Esophagus squamous epithelium (tissue), 4 donors: ENCODE data around the gene KLF16.

ENCODE experiments used
- POLR2A ChIP-seq, 4 donors: fragments of 450-650 bp; IDR thresholded peaks; one replicate each; pipeline ENCODE4 v1.6.1; 2017; ENCODE audit warnings: antibody characterized with exemption in 4 of 4, mild to moderate bottlenecking in 4 of 4, moderate library complexity in 3 of 4
- TF ChIP-seq, protein P1 (sequence below), 6 experiments: fragments of 450-650 bp in 4 of 6; fragments of 200-600 bp in 2 of 6; sonication (generic) in 2 of 6; IDR thresholded peaks; one replicate each; pipeline ENCODE4 v1.5.1; 2016 to 2019; ENCODE audit warnings: antibody characterized with exemption in 6 of 6, mild to moderate bottlenecking in 4 of 6, moderate library complexity in 4 of 6

DNA sequence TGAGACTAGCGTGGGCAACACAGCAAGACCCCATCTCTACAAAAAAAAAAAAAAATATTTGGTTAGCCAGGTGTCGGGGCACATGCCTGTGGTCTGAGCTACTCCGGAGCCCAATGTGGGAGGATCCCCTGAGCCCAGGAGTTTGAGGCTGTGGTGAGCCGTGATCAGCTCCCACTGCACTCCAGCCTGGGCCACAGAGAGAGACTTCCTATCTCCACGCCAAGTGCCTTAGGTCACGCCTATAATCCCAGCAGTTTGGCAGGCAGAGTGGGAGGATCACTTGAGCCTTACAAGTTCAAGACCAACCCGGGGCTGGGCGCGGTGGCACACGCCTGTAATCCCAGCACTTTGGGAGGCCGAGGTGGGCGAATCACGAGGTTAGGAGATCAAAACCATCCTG lies 33.1 kb upstream of the KLF16 start:
- TF ChIP-seq, protein P1, sequence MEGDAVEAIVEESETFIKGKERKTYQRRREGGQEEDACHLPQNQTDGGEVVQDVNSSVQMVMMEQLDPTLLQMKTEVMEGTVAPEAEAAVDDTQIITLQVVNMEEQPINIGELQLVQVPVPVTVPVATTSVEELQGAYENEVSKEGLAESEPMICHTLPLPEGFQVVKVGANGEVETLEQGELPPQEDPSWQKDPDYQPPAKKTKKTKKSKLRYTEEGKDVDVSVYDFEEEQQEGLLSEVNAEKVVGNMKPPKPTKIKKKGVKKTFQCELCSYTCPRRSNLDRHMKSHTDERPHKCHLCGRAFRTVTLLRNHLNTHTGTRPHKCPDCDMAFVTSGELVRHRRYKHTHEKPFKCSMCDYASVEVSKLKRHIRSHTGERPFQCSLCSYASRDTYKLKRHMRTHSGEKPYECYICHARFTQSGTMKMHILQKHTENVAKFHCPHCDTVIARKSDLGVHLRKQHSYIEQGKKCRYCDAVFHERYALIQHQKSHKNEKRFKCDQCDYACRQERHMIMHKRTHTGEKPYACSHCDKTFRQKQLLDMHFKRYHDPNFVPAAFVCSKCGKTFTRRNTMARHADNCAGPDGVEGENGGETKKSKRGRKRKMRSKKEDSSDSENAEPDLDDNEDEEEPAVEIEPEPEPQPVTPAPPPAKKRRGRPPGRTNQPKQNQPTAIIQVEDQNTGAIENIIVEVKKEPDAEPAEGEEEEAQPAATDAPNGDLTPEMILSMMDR (IDR thresholded peaks at IDR 0.05), result no peak
- TF ChIP-seq POLR2A (IDR thresholded peaks at IDR 0.05), result no peak
